Fibroblast of skin of left biceps (primary cell): ENCODE measurements around the gene RAB11FIP3.
"Not testable (repeated sequence)": the region's sequence is repeated elsewhere in the genome, so short reads cannot be mapped to it uniquely, and the experiment has no call there.

Experiments used
- DNase-seq, 2 experiments: peaks; one replicate each; pipeline ENCODE4 v3.0.0-alpha.2; 2013; ENCODE audit warnings: low read depth in 2 of 2

RAB11FIP3 gene

DNA sequence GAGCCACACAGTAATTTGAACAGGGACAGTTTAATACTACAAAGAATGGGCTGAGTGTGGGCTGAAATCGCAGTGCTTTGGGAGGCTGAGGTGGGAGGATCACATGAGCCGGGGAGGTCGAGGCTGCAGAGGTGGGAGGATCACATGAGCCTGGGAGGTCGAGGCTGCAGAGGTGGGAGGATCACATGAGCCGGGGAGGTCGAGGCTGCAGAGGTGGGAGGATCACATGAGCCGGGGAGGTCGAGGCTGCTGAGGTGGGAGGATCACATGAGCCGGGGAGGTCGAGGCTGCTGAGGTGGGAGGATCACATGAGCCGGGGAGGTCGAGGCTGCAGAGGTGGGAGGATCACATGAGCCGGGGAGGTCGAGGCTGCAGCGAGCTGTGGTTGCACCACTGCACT is 69.2 kb downstream of the RAB11FIP3 start:
- DNase-seq, result not testable (repeated sequence)

GRCh38 chr16:495127-495748 is 69.8 kb downstream of the RAB11FIP3 start:
- no peak for DNase-seq

DNA sequence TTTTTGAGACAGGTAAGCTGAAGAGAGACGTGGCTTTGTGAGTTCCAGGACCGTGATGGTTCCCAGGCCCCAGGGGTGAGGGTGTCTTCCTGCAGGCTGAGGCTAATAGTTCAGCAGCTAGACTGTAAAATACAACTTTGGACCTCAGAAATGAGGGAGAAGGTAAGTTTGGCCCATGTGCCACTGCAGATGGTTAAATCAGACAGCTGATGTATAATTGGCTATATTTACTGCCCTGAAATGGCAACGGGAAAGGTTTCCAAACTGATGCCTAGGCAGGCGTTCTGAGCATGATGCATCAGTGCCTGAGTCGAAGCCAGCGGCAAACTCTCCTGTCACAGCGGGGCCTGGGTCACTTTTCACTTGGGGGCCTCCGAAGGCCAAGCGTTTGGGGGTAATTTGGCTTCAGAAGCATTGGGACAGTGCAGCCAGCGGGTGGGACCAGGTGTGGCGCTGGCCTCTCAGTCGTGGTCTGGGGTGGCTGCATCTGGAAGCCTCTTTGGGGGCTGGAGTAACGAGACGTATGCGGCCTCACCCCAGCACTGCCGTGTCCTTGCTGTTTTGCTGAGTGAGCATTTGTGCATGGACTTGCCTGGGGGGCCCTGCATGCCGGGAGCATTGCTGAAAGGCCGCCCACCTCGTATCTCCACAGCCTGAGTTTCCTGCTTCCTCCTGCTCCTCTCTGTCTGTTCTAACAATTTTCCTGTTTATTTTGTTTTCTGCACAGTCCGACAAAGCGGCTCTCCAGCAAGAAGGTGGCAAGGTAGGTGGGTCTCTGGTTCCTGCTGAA is 70.8 kb downstream of the RAB11FIP3 start:
- no peak for DNase-seq

DNA sequence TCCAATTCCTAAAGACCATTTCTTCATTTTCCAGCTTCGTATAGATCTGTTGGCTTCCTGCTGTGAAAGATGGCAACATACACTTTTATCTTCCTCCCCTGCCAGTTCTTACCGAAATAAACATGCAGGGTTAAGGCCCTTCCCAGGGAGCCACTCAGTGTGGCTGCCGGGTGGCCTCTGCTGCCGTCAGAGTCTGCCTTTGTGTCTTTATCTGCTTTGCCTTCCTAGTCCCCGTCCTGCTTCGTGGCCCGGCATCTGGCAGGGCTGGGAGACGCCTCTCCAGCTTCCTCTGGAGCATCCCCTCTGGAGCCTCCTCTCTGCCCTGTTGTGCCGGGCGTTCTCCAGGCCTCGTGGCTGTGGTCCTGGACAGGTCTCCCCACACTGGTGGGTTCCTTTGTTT is 71.8 kb downstream of the RAB11FIP3 start:
- DNase-seq, result no peak

- no peak for DNase-seq
These were observed 74.5 kb downstream of the RAB11FIP3 start for GRCh38 chr16:499924-500323.

DNA sequence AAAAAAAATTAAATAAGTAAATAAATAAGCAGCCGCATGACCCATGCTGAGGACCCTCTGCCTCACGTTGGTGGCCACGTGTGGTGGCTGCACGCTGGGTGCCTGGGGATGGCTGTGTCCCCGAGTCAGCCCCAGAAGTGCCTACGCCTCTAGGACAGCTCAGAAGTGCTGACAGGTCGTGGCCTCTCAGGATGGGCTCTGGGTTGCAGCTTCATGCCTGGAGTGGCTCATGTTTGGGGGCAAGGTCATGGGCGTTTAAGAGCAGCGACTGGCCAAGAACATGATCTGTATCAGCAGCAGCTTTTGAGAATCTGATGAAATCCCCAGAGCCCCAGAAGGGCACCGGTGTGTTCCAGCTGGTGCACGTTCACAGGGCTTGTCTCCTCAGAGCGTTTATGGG is 75.3 kb downstream of the RAB11FIP3 start:
- DNase-seq, result no peak

DNA sequence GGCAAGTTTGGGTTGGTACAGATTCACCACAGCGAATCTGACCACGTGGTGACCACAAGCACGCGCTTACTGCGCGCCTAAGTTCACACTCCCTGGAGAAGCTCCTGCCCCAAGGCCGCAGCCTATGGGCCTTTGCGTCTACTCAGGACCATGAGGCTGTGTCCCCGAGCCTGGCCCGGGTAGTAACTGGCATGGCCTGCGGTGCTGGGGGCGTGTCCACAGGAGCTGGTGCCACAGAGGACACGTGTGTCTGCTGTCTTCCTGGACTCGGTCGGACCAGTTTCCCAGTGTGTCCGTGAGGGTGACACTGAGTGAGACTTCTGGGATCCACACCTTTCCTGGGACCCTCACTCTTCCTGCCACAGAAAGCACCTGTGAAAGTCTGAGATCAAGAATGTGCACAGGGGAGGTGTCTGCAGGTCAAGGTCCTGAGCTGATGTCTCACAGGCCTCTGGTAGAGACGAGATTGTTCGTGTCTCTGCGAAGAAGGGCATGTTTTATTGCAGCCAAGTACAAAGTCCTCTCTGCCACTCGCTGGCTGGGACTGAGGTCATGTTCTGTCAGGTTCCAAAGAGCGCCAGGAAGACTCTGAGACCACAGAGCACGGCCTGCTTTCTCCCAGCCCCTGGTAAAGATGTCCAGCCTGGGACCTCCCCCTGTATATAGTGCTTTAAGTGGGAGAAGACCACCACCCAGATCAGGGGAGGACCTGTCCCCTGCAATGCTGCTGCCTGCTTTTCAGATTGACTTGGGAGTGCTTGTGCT is 76.9 kb downstream of the RAB11FIP3 start:
- no peak for DNase-seq

DNA sequence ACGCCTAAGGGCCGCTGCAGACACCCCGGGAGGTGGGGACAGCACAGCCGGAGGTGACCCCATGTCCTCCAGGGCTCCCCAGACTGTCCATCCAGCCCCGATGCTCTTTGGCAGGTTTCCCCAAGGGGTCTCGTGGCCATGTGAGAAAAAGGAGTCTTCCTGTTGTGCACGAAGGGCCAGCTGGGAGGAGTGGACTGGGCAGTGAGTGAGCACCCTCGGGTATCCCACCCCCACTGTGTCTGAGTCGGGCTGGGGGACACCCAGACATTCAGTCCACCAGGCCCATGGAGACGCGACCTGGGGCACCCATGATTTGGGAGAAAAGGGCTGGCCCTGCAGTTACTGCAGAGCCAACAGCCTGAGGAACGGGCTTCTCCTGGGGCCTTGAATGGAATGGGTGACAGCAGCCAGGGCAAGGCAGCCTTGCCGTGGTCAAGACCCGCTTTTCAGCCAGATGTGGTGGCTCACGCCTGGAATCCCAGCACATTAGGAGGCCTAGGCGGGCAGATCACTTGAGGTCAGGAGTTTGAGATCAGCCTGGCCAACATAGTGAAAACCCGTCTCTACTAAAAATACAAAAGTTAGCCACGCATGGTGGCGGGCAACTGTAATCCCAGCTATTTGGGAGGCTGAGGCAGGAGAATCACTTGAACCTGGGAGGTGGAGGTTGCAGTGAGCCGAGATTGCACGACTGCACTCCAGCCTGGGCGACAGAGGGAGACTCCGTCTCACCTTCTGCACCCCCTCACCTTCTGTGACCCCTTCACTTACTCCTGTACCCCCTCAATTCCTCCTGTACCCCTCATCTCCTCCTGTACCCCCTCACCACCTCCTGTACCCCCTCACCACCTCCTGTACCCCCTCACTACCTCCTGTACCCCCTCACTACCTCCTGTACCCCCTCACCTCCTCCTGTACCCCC is 78.0 kb downstream of the RAB11FIP3 start:
- DNase-seq, result no peak

DNA sequence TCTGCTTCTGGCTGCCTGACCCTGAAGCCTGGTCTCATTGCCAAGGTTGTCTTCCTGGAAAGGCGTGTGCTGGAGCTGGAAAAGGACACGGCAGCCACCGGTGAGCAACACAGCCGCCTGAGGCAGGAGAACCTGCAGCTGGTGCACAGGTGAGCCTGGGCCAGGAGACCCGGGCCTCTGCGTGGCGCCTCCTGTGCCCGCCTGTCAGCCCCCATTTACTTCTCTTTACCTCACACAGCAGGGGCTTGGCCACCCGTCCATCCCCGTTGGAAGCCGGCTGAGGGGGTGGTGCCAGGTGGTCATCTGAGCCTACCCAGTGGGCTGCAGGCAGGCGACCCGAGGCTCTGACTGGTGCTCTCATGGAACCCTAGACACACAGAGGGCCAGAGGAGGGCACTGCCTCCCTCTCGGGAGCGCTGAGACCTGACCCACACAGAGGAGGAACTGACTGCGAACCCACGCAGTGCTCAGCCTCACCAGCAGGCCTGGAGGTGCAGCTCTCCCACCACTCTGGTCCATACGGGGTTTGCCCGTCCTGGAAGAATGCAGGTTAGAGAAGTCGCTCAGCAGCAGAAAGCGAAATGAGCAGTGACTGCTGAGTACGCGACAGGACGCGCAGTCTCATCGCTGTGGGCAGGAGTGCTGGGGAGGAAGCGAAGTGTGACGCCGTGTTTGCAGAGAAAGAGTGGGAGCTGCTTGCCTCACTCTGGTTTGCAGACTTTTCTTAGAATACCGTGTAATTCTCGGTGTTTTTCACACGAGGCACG is 80.2 kb downstream of the RAB11FIP3 start:
- DNase-seq, result no peak

- no peak for DNase-seq
These were observed 80.7 kb downstream of the RAB11FIP3 start for GRCh38 chr16:506246-506546.

GRCh38 chr16:507527-507926 is 82.1 kb downstream of the RAB11FIP3 start:
- not testable (repeated sequence) for DNase-seq

DNA sequence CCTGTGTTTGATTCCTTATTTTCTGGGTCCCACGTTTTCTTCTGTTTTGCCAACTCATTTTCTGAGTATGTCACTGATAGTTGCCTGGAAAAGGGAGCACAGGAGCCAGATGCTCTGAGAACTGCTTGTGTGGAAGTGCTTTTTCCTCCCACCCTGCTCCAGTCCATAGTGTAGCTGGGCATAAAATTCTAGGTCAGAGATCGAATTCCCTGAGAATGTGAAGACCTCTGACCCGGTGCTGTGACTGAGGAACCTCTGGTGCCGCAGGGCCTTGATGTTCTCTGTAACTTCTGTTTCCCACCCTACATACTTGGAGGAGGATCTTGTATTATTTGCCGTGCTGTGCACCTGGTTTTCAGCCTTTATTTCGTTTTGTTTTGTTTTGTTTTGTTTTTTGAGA is 82.5 kb downstream of the RAB11FIP3 start:
- DNase-seq, result no peak

DNA sequence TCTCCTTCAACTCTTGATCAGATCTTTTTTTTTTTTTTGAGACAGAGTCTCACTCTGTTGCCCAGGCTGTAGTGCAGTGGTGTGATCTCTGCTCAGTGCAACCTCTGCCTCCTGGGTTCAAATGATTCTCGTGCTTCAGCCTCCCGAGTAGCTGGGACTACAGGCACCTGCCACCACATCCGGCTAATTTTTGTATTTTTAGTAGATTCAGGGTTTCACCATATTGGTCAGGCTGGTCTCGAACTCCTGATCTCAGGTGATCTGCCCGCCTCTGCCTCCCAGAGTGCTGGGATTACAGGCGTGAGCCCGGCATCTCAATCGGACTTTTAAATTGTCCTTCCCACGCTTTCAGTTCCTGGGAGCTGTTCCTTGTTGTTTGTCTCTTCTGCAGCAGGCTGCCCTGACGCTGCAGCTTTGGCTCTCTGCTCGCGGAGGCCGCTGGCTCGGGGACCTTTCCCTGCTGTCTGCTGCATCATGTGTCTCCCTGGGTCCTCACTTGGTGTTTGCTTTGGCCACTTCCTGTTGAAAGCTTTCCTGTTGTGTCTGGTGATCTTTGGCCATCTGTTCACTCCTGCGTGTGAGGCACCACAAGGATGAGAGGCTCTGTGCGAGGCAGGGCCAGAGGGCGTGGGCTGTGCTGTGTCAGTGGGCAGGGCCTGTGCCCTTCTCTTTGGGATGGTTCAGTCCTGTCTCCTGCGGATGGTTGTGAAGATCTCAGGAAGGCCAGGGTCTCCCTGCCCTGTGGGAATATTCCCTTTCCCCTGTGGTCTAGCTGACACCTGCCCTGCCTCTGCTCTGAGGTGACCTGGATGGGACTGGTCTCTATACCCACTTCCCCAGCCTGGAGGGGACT is 83.7 kb downstream of the RAB11FIP3 start:
- no peak for DNase-seq

- no peak for DNase-seq
These were observed 84.8 kb downstream of the RAB11FIP3 start for GRCh38 chr16:510066-510825.

DNA sequence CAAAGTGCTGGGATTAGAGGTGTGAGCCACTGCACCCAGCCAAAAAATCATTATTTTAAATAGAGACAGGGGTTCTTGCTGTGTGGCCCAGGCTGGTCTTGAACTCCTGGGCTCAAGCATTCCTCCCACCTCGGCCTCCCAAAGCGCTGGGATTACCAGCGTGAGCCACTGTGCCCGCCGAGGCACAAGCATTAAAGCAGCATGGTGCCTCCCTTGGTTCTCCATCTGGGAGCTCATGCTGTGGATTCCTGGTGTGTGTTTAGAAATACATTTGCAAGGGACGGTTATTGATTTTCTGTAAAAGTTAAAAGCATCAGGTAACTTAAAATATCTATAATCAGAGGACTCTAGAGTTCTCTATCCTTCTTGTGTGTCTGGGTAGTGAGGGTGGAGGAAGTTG is 87.4 kb downstream of the RAB11FIP3 start:
- no peak for DNase-seq

DNA sequence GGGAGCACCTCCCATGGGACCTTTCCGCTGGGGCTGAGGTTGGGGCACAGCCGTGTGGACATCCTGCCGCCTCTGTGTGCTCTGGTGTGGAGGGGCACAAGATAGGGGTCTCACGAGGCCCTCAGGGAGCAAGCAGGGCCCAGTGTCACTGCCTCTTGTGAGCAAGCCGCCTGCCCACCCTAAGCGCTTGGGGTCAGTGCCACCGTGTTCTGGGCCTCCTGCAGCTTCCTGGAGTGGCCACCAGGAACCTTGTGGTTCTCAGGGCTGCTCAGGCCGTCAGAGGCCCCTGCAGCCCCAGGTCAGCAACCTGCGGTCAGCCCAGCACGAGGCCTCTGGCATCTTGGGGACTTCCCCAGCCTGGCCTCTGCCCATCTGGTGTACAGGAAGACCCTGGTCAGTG is 88.5 kb downstream of the RAB11FIP3 start:
- DNase-seq, result no peak

DNA sequence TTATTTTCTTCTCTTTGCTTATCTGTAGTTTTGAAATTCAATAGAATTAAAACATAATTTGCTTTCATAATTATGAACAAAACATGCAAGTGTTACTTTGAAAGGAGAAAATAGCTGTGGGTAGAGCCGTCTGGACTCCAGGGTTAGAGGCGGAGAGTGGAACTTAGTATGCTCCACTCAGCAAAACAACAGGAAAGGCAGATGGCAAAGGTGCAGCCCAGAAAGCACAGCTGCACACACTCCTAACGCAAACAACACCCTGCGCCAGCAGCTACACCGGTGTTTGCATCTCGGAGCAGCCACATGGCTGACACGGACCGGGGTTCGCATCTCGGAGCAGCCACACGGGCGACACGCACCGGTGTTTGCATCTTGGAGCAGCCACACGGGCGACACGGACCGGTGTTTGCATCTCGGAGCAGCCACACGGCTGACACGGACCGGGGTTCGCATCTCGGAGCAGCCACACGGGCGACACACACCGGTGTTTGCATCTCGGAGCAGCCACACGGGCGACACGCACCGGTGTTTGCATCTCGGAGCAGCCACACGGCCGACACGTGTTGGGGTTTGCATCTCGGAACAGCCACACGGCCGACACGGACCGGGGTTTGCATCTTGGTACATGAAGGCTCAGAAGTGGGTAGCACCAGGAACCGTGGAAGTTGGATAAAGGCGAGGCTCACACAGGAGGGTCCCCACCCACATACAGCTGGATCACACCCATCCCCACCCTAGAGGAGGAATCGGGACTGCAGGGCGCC is 89.9 kb downstream of the RAB11FIP3 start:
- no peak for DNase-seq

DNA sequence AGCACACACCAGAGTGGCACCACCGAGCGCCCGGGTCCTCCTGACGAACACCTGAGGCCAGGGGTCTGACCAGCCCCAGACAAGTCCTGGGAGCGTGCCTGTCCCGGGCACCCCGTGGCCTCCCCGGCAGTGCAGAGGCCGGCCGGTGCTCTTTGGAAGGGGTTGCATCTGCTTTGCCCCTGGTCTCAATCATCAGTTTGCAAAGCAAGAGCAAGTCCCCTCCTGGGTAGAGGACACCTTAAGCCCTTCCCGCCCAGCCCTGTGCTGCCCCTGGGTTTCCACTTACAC is 90.4 kb downstream of the RAB11FIP3 start:
- no peak for DNase-seq

DNA sequence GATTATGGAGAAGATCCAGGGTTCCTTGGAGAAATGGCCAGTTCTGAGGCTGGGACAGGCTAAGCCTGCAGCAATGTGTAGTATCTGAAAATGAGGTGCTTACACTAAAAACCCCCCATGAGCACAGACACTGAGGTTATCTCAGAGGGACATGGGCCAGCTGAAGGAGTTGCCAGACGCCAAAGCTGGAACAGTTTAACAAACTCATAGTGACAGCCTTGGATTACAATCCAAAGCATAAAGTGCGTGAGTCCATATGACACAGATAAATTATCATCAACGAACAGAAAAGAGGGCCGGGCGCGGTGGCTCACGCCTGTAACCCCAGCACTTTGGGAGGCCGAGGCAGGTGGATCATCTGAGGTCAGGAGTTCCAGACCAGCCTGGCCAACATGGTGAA is 90.9 kb downstream of the RAB11FIP3 start:
- no peak for DNase-seq
